Measurements from ENCODE around the gene ROBO2. TPM values are rescaled to one million over a fixed set of nuclear protein-coding genes. Genes with fewer than 3 reads are reported as not detected.

Gene ROBO2
- total RNA-seq, 4 donors from 2014 or later = under 0.01 to 2.9 (median 1.0) TPM

DNA sequence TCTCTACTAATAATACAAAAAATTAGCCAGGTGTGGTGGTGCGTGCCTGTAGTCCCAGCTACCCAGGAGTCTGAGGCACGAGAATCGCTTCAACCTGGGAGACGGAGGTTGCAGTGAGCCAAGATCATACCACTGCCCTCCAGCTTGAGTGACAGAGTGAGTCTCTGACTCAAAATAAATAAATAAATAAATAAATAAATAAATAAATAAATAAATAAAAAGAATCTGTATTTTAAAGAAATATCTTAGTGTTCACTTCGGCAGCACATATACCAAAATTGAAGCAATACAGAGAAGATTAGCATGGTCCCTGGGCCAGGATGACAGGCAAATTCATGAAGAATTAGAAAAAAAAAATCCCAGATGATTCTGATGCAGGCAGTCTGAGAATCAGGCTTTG lies 51.9 kb downstream of the ROBO2 start:
- no peak overlapping the region for H3K27ac ChIP-seq
- TF ChIP-seq EP300 (IDR thresholded peaks at IDR 0.05) (no peak), POLR2AphosphoS5 (IDR thresholded peaks at IDR 0.05) (no peak)
- H3K4me1 ChIP-seq = no peaks in the 10 kb centered on the region
- no peak overlapping the region for H3K4me3 ChIP-seq
- WGBS, 2 donors (ENCODE audit: low coverage in 1 of 2) = 78 to 100% methylated on average over 1 to 3 of the region's 5 CpGs
- no peaks in the 10 kb centered on the region for H3K27me3 ChIP-seq
- ATAC-seq = no peak
- H3K36me3 ChIP-seq = no peaks in the 10 kb centered on the region
- no peaks in the 10 kb centered on the region for H3K9me3 ChIP-seq

DNA sequence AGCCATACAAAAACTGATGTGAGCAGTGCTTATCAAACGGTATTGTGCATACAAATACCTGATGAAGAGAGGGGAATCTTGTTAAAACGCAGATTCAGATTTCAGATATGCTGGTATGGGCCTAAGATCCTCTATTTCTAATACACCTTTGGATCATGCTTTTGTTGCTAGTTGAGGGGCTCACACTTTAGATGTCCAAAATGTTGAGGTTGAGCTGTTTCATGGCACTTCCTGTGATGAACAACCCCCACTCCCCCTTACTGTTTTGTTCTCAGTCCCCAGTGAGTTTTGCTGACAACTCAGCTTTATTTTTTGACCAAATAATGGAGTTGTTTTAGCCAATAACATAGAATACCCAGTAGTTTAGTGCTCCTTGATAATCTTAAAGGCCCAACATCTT lies 53.2 kb downstream of the ROBO2 start:
- no peak overlapping the region for H3K27ac ChIP-seq
- 75 to 81% methylated on average over 2 of the region's 2 CpGs for WGBS, 2 donors (ENCODE audit: low coverage in 1 of 2)
- no peaks in the 10 kb centered on the region for H3K27me3 ChIP-seq
- TF ChIP-seq POLR2A (IDR thresholded peaks at IDR 0.05) (no peak), POLR2AphosphoS5 (IDR thresholded peaks at IDR 0.05) (no peak)
- no peaks in the 10 kb centered on the region for H3K4me1 ChIP-seq
- no peak for ATAC-seq
- no peaks in the 10 kb centered on the region for H3K36me3 ChIP-seq
- no peak overlapping the region for H3K4me3 ChIP-seq
- no peaks in the 10 kb centered on the region for H3K9me3 ChIP-seq

DNA sequence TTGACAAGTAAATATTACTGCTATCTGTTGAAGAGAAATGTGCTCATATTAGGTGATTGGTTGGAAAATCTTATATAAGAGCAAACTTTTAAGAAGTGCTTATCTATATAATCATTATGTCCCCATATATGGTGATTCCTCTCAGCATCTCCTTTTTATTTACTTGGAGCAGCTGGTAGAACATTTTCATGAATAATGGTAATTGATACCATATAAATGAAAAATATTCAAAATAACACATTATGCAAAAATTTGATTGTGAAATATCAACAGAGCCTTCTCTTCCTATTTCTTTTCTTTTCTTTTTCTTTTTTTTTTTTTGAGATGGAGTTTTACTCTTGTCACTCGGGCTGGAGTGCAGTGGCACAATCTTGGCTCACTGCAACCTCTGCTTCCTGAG lies 56.2 kb downstream of the ROBO2 start:
- H3K4me1 ChIP-seq = no peaks in the 10 kb centered on the region
- no peak overlapping the region for H3K27ac ChIP-seq
- WGBS, 2 donors (ENCODE audit: low coverage in 1 of 2) = 67 to 71% methylated on average over 1 of the region's 1 CpG
- no peak for TF ChIP-seq EP300 (IDR thresholded peaks at IDR 0.05)
- TF ChIP-seq POLR2AphosphoS5 (IDR thresholded peaks at IDR 0.05) = no peak
- no peak for TF ChIP-seq POLR2A (IDR thresholded peaks at IDR 0.05)
- TF ChIP-seq, protein P1, sequence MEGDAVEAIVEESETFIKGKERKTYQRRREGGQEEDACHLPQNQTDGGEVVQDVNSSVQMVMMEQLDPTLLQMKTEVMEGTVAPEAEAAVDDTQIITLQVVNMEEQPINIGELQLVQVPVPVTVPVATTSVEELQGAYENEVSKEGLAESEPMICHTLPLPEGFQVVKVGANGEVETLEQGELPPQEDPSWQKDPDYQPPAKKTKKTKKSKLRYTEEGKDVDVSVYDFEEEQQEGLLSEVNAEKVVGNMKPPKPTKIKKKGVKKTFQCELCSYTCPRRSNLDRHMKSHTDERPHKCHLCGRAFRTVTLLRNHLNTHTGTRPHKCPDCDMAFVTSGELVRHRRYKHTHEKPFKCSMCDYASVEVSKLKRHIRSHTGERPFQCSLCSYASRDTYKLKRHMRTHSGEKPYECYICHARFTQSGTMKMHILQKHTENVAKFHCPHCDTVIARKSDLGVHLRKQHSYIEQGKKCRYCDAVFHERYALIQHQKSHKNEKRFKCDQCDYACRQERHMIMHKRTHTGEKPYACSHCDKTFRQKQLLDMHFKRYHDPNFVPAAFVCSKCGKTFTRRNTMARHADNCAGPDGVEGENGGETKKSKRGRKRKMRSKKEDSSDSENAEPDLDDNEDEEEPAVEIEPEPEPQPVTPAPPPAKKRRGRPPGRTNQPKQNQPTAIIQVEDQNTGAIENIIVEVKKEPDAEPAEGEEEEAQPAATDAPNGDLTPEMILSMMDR (IDR thresholded peaks at IDR 0.05) = no peak
- no peaks in the 10 kb centered on the region for H3K9me3 ChIP-seq
- H3K36me3 ChIP-seq = no peaks in the 10 kb centered on the region
- H3K4me3 ChIP-seq = no peak overlapping the region
- no peak for ATAC-seq
- H3K27me3 ChIP-seq = no peaks in the 10 kb centered on the region

DNA sequence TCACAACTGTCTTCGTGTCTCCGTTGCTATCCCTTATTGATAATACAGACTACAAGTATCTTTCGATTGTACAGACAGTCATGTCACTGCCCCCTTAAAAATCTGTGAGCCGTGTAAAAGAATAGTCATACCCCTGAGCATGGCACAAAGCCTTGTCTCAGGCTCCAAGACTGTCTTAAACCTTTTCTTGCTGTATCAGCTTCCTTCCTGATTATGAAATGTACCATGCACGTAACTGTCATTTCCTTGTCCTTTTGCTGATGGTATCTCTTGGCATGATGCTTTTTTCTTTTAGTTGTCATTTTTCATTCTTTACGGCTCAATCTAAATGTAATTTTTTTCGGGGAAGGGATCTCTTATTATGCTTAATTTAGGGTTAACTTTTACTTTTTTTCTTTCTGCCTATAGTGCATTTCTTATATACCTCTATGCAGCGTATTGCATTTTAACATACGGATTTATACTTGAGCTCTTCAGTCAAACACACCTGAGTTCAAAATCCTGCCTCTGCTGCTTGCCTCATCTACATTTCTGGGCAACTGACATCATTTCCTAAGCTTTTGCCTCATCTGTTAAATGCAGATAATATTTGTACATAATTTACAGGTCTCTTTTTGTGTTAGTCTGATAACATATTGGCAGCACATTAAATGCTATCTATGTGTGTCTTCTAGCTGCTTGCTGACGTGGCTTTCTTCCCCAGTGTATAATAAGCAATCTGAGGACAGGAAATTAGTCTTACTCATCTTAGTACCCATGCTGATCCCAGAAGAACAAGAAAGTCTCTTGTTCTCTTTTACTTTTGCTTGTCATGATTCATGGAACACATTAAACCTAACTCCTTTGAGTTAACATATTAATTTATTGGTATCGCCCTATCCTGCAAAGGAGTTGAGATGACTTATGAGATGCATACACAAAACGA lies 57.3 kb downstream of the ROBO2 start:
- WGBS, 2 donors (ENCODE audit: low coverage in 1 of 2) = 79 to 86% methylated on average over 7 to 12 of the region's 12 CpGs
- H3K27me3 ChIP-seq = no peaks in the 10 kb centered on the region
- no peaks in the 10 kb centered on the region for H3K9me3 ChIP-seq
- TF ChIP-seq EP300 (IDR thresholded peaks at IDR 0.05) = no peak
- TF ChIP-seq POLR2AphosphoS5 (IDR thresholded peaks at IDR 0.05) = no peak
- TF ChIP-seq POLR2A (IDR thresholded peaks at IDR 0.05) = no peak
- no peak overlapping the region for H3K4me3 ChIP-seq
- no peaks in the 10 kb centered on the region for H3K36me3 ChIP-seq
- no peak overlapping the region for H3K27ac ChIP-seq
- no peaks in the 10 kb centered on the region for H3K4me1 ChIP-seq
- ATAC-seq = no peak

DNA sequence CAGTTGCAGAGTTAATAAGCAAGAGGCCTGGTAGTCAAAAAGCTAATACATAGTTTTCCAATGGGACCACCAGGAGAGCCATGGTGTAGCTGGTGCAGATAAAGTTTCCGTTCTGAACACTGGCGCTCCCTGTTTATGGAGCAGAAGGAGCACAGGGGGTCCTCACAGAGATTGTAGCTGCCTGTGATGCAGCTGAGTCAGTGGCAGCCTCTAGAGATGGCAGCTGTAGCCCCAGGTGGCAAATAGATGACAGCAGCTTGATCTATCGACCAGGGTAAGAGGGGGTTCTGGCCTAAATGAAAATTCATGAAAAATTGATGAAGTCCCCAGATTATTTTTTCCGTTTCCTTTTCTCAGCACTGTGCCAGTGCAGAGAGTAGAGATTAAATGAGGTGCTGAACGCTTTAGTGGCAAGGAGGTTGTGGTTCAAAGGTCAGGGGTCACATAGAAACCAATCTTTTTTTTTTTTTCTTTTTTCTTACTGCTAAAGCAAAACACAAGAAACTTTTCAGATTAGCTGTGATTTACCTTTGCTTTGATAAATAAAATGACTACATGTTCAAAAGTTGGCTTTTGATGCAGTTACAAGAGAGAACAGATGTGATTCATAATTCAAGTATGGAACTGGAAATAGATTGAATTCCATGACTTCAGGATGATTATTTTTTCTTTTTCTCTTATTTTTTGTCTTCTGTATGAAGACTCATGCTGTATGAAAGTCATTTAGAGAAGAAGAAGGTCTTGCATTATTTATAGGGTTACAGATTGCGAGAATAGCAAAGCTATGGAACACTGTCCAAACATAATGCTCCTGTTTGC lies 63.3 kb downstream of the ROBO2 start:
- no peak for ATAC-seq
- Histone ChIP-seq H3K4me1 (no peaks in the 10 kb centered on the region), H3K27ac (no peak overlapping the region), H3K9me3 (no peaks in the 10 kb centered on the region), H3K27me3 (no peaks in the 10 kb centered on the region), H3K36me3 (no peaks in the 10 kb centered on the region), H3K4me3 (no peak overlapping the region)
- 83 to 86% methylated on average over 5 to 6 of the region's 6 CpGs for WGBS, 2 donors (ENCODE audit: low coverage in 1 of 2)
- TF ChIP-seq, protein P1 (IDR thresholded peaks at IDR 0.05) = no peak
- no peak for TF ChIP-seq POLR2AphosphoS5 (IDR thresholded peaks at IDR 0.05)
- no peak for TF ChIP-seq POLR2A (IDR thresholded peaks at IDR 0.05)
- no peak for TF ChIP-seq EP300 (IDR thresholded peaks at IDR 0.05)

DNA sequence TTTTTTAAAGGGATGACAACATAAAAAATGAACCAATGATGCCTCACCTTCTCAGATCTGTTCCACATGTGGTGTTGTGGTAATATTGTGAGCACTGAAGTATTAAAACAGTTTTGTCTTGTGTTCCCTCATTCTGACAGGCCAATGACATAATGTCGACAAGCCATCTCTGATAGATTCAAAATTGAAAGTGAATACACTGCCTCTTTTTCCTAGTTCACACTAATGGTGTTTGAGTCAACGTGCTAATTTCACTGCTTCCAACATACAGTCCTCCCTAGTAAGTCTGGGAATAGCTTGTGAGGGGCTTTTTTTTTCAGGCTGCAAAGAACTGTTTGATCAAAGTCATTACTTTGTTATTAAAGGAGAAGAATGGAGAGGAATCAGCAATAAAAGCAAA lies 82.8 kb downstream of the ROBO2 start:
- 31 to 59% methylated on average over 2 of the region's 2 CpGs for WGBS, 2 donors (ENCODE audit: low coverage in 1 of 2)
- H3K9me3 ChIP-seq = no peaks in the 10 kb centered on the region
- no peaks in the 10 kb centered on the region for H3K27me3 ChIP-seq
- no peaks in the 10 kb centered on the region for H3K36me3 ChIP-seq
- no peak overlapping the region for H3K4me3 ChIP-seq
- no peaks in the 10 kb centered on the region for H3K4me1 ChIP-seq
- ATAC-seq = no peak
- no peak overlapping the region for H3K27ac ChIP-seq
- TF ChIP-seq POLR2AphosphoS5 (IDR thresholded peaks at IDR 0.05) (no peak), EP300 (IDR thresholded peaks at IDR 0.05) (no peak), POLR2A (IDR thresholded peaks at IDR 0.05) (no peak)
- TF ChIP-seq, protein P1 (IDR thresholded peaks at IDR 0.05) = no peak
